Measurements from ENCODE around the gene MGRN1.

The MGRN1 gene

GRCh38 chr16:4641895-4642294 is 17.3 kb downstream of the MGRN1 start (continued):
- TF ChIP-seq ZNF645 (tag by site-specific recombination; IDR thresholded peaks at IDR 0.05) = no peak
- no peak for TF ChIP-seq ZNF558 (tag by site-specific recombination; IDR thresholded peaks at IDR 0.05)
- TF ChIP-seq ZNF585B (tag by site-specific recombination; IDR thresholded peaks at IDR 0.05) = no peak
- TF ChIP-seq PATZ1 (tag by site-specific recombination; IDR thresholded peaks at IDR 0.05) = no peak
- no peak for TF ChIP-seq ZNF433 (tag by site-specific recombination; IDR thresholded peaks at IDR 0.05; ENCODE audit: low read depth)
- TF ChIP-seq YY2 (tag by site-specific recombination; IDR thresholded peaks at IDR 0.05) = no peak

GRCh38 chr16:4646773-4647643 is 22.4 kb downstream of the MGRN1 start:
- Histone ChIP-seq H3K27ac (ENCODE audit: extremely low read depth, low read depth, low read length) (no peak overlapping the region), H3K9me3 (ENCODE audit: control insufficient read depth, insufficient read depth, low read depth, low read length) (no peaks in the 10 kb centered on the region), H3K36me3 (ENCODE audit: control insufficient read depth in 2 of 2, insufficient read depth in 1 of 2, low read length in 2 of 2) (peaks cover 0 to 40% of the 10 kb centered on the region in 2 experiments; a peak in 2 of 3 replicates), H3K4me1 (ENCODE audit: control insufficient read depth, insufficient read depth, low read length) (no peaks in the 10 kb centered on the region), H3K4me3 (ENCODE audit: low read depth, low read length) (no peak overlapping the region)
- ChIA-PET POLR2A (no interaction called here), CTCF (no interaction called here)
- TF ChIP-seq BCL11B (tag by site-specific recombination; IDR thresholded peaks at IDR 0.05; ENCODE audit: low read depth) (no peak), ZNF747 (tag by site-specific recombination; IDR thresholded peaks at IDR 0.05) (no peak), ZXDB (tag by site-specific recombination; IDR thresholded peaks at IDR 0.05) (no peak), KLF8 (tag by site-specific recombination; IDR thresholded peaks at IDR 0.05) (no peak), ZSCAN23 (tag by site-specific recombination; IDR thresholded peaks at IDR 0.05) (no peak), REPIN1 (tag by site-specific recombination; IDR thresholded peaks at IDR 0.05; ENCODE audit: low read depth) (no peak), ZNF660 (tag by site-specific recombination; IDR thresholded peaks at IDR 0.05) (no peak), ZNF488 (tag by site-specific recombination; IDR thresholded peaks at IDR 0.05) (no peak), TSHZ1 (tag by site-specific recombination; IDR thresholded peaks at IDR 0.05; ENCODE audit: borderline replicate concordance) (no peak), ZNF76 (tag by site-specific recombination; IDR thresholded peaks at IDR 0.05; ENCODE audit: borderline replicate concordance, low read depth) (no peak), ZNF394 (tag by site-specific recombination; IDR thresholded peaks at IDR 0.05; ENCODE audit: borderline replicate concordance) (no peak), ZNF473 (tag by site-specific recombination; IDR thresholded peaks at IDR 0.05) (no peak)
- TF ChIP-seq, protein P1, sequence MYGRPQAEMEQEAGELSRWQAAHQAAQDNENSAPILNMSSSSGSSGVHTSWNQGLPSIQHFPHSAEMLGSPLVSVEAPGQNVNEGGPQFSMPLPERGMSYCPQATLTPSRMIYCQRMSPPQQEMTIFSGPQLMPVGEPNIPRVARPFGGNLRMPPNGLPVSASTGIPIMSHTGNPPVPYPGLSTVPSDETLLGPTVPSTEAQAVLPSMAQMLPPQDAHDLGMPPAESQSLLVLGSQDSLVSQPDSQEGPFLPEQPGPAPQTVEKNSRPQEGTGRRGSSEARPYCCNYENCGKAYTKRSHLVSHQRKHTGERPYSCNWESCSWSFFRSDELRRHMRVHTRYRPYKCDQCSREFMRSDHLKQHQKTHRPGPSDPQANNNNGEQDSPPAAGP (tag by site-specific recombination; IDR thresholded peaks at IDR 0.05) = no peak
